HEK293T (cell line): ENCODE measurements around the gene SRD5A3.

Experiments
- ARNT ChIP-seq: fragments of 450-650 bp; IDR thresholded peaks from 2 replicates; pipeline ENCODE4 v1.6.1; 2017; ENCODE audit warnings: mild to moderate bottlenecking
- CTBP1 ChIP-seq: fragments of 450-650 bp; IDR thresholded peaks from 2 replicates; pipeline ENCODE4 v1.6.1; 2016; ENCODE audit warnings: borderline replicate concordance
- ELF4 ChIP-seq: fragments of 450-650 bp; IDR thresholded peaks from 2 replicates; pipeline ENCODE4 v1.6.1; 2017; ENCODE audit warnings: antibody characterized with exemption
- FOXK2 ChIP-seq: fragments of 450-650 bp; IDR thresholded peaks from 2 replicates; pipeline ENCODE4 v1.6.1; 2016; ENCODE audit warnings: mild to moderate bottlenecking
- LEF1 ChIP-seq: fragments of 450-650 bp; IDR thresholded peaks from 2 replicates; pipeline ENCODE4 v1.6.1; 2017; ENCODE audit warnings: mild to moderate bottlenecking, borderline replicate concordance
- NFRKB ChIP-seq: fragments of 450-650 bp; IDR thresholded peaks from 2 replicates; pipeline ENCODE4 v1.6.1; 2016; ENCODE audit warnings: mild to moderate bottlenecking, moderate library complexity
- SP1 ChIP-seq: fragments of 450-650 bp; IDR thresholded peaks from 2 replicates; pipeline ENCODE4 v1.6.1; 2017
- TARDBP ChIP-seq: fragments of 450-650 bp; IDR thresholded peaks from 2 replicates; pipeline ENCODE4 v1.6.1; 2016
- TF ChIP-seq, protein P1 (sequence below): fragments of 450-650 bp; IDR thresholded peaks from 2 replicates; pipeline ENCODE4 v1.6.1; 2016

DNA sequence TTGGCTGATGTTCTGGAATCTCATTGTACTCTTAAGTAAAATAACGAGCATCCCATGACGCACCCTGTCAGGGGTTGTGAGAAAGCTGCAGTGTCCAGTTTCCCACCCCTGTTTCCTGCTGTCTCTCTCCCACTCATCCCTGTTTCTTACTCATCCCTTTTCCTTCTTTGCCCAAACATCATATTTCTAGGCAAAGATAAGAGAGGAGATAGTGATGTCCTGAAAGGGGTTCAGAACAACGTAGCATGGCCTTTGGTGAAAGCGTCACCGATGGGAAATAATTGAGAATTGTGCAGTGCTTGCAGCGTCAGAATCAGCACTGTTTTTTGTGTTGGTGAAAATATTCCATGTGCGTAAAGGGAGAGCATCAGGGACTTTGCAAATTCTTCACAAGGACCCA lies 26.2 kb downstream of the SRD5A3 start:
- TF ChIP-seq NFRKB (no peak), TARDBP (no peak), FOXK2 (no peak), SP1 (no peak), ELF4 (no peak), LEF1 (no peak), CTBP1 (no peak), ARNT (no peak)
- TF ChIP-seq, protein P1, sequence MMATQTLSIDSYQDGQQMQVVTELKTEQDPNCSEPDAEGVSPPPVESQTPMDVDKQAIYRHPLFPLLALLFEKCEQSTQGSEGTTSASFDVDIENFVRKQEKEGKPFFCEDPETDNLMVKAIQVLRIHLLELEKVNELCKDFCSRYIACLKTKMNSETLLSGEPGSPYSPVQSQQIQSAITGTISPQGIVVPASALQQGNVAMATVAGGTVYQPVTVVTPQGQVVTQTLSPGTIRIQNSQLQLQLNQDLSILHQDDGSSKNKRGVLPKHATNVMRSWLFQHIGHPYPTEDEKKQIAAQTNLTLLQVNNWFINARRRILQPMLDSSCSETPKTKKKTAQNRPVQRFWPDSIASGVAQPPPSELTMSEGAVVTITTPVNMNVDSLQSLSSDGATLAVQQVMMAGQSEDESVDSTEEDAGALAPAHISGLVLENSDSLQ: no peak
